SIG-M5 treated with dmso at 0.1 percent for 504 hours (cell line): ENCODE data around the gene CAPN15.
"Not testable (repeated sequence)": the region's sequence is repeated elsewhere in the genome, so short reads cannot be mapped to it uniquely, and the experiment has no call there.

ENCODE experiments used
- DNase-seq: peaks from one replicate; lab custom pipeline; 2025; ENCODE audit not compliant: unreplicated experiment; lab: John Stamatoyannopoulos, UW

CAPN15 gene

DNA sequence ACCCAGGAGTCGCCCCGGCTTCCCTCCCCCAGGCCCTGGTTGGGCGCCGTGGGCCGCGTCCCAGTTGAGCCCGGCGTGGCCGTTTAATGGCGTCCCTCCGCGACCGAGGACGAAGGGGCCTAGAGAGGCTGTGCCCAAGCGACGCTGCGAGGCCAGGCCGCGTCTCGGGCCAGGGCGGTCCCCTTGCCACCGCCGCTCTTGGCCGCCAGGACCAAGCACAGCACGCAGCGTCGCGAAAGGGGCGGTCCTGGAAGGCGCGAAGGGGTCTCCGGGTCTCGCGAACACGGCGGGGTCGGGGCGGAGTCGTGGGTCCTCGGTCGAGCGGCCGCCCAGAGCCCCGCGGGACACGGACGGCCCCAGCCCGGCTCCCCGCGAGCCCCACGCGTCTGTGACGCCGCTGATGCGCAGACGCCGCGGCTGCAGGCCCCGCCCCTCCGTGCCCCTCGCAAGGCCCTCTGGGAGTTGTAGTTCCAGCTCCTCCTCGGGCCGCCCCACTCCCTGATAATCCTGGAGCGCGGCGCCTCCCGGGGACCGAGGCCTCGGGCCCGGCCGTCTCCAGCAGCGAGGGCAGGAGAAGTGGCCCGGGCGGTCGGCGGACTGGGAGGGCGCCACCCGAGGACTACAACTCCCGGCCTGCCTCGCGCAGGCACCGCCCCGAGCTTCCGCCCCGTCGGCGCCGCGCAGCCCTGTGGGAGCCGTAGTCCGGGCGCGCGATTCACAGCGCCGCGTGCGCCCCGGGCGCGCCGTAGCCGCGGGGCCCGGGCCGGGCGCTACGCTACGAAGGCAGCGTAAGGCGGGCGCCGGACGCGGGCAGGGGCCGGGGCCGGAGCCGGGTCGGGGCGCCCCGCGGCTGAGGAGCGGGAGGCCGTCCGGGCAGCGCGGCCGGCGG lies at the start of gene CAPN15:
Gene CAPN15 (plus strand): TSS at position 698 of the 889 bp plus-strand sequence. CDS start 19,127 bp downstream, outside the sequence.
- DNase-seq: peak; percentile 75

DNA sequence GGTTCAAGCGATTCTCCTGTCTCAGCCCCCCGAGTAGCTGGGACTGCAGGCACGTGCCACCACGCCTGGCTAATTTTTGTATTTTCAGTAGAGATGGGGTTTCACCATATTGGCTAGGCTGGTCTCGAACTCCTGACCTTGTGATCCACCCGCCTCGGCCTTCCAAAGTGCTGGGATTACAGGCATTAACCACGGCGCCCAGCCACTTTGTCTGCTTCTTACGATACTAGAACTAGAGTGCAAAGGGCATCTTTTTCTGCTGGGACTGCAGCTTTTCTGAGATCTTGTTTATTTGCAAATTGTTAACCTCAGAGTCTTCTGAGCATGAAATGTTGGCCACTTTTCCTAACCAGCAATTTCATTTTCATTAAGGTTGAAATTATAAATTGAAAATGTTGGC lies 49.2 kb upstream of the CAPN15 start:
- DNase-seq: not testable (repeated sequence)

DNA sequence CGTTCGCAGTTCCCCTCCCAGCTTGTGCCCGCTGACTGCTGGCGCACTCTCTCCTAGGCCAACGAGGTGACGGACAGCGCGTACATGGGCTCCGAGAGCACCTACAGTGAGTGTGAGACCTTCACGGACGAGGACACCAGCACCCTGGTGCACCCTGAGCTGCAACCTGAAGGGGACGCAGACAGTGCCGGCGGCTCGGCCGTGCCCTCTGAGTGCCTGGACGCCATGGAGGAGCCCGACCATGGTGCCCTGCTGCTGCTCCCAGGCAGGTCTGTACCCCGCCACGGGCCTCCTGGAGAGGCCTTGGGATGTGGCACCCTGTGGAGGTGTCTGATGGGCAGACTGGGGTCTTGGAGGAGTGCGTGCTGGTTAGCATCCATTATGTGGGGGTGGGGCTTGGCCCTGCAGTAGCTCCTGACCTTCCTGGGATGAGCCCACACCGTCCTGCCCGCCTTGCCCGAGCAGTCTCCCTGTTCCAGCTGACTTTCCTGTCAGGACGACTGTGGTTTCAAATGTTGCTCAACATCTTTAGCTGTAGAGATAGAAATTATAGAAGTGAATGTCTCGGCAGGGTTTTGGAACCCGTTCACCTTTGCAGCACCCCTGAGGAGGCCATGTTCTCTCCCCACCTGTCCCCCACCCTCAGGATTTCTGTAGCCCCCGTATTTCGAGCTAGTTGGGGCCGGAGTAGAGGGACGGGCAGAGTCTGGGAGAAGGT lies 44.9 kb upstream of the CAPN15 start:
- no peak for DNase-seq

GRCh38 chr16:483341-484075 lies 44.0 kb upstream of the CAPN15 start:
- no peak for DNase-seq

- no peak for DNase-seq
Observed at GRCh38 chr16:489606-490005, 37.9 kb upstream of the CAPN15 start.

- DNase-seq: no peak
Observed at GRCh38 chr16:490768-491167, 36.7 kb upstream of the CAPN15 start.

GRCh38 chr16:491220-491919 lies 36.1 kb upstream of the CAPN15 start:
- peak; percentile 61 for DNase-seq

DNA sequence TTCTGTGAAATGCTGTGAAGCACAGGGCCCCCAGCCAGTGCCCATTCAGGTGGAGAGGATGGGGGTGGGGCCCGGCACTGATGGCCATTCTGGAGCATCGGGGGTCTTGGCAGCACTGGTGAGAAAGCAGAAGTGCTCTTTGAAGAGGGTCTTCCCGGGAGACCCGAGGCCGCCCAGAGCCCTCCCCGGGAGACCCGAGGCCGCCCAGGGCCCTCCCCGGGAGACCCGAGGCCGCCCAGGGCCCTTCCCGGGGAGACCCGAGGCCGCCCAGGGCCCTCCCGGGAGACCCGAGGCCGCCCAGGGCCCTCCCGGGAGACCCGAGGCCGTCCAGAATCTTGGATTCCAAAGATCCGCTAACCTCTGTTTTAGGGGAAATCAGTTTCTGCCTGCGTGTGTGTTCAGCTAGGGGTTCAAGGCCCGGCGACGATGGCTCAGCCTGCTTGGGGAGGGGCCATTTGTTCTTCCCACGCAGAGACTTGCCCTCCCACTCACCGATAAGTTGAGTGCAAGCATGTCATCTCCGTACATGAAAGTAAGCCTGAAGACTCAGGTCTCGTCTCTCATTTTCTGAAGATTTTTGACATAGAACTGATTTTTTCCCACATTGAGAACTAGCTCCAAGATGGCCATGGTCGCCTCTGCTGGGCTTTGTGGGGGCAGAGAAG lies 35.2 kb upstream of the CAPN15 start:
- DNase-seq: no peak

- DNase-seq: not testable (repeated sequence)
Observed at GRCh38 chr16:494676-495075, 32.8 kb upstream of the CAPN15 start.

- peak; percentile 20 for DNase-seq
Observed at GRCh38 chr16:495127-495748, 32.3 kb upstream of the CAPN15 start.

DNA sequence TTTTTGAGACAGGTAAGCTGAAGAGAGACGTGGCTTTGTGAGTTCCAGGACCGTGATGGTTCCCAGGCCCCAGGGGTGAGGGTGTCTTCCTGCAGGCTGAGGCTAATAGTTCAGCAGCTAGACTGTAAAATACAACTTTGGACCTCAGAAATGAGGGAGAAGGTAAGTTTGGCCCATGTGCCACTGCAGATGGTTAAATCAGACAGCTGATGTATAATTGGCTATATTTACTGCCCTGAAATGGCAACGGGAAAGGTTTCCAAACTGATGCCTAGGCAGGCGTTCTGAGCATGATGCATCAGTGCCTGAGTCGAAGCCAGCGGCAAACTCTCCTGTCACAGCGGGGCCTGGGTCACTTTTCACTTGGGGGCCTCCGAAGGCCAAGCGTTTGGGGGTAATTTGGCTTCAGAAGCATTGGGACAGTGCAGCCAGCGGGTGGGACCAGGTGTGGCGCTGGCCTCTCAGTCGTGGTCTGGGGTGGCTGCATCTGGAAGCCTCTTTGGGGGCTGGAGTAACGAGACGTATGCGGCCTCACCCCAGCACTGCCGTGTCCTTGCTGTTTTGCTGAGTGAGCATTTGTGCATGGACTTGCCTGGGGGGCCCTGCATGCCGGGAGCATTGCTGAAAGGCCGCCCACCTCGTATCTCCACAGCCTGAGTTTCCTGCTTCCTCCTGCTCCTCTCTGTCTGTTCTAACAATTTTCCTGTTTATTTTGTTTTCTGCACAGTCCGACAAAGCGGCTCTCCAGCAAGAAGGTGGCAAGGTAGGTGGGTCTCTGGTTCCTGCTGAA lies 31.2 kb upstream of the CAPN15 start:
- no peak for DNase-seq

- no peak for DNase-seq
Observed at GRCh38 chr16:497258-497657, 30.3 kb upstream of the CAPN15 start.

- DNase-seq: no peak
Observed at GRCh38 chr16:499924-500323, 27.6 kb upstream of the CAPN15 start.

- DNase-seq: no peak
Observed at GRCh38 chr16:500709-501108, 26.8 kb upstream of the CAPN15 start.

- DNase-seq: no peak
Observed at GRCh38 chr16:502179-502943, 25.2 kb upstream of the CAPN15 start.

GRCh38 chr16:503150-504071 lies 24.1 kb upstream of the CAPN15 start:
- DNase-seq: no peak
